HG03175 (cell line): ENCODE data around the gene GTPBP1.

Experiments used
- ATAC-seq: cut with Tn5 transposase; IDR thresholded peaks from one replicate; pipeline ENCODE4 v1.9.1; 2021; ENCODE audit warnings: mild to moderate bottlenecking, moderate library complexity; ENCODE audit not compliant: unreplicated experiment

The GTPBP1 gene

GRCh38 chr22:38782402-38783094, 76.8 kb downstream of the GTPBP1 start:
- no peak for ATAC-seq
